Effector memory CD8-positive, alpha-beta T cell (primary cell): ENCODE data around the gene KRTAP10-8.

ENCODE experiments used
- ATAC-seq: fragments of 150-1000 bp; cut with Tn5 transposase; replicated peaks from 2 replicates; pipeline ENCODE4 v1.10.0; 2021; ENCODE audit warnings: mild to moderate bottlenecking, moderate library complexity
- DNase-seq, 3 experiments: peaks; one replicate each; pipeline ENCODE4 v3.0.0; 2021
- H3K27ac Mint-ChIP-seq, 2 donors: one replicate each; pipeline ENCODE4 v1.8.0; 2022; ENCODE audit warnings: mild to moderate bottlenecking in 2 of 2, mixed read lengths in 2 of 2, moderate library complexity in 2 of 2
- H3K27me3 Mint-ChIP-seq, 2 donors: one replicate each; pipeline ENCODE4 v1.8.0; 2022; ENCODE audit warnings: mixed read lengths in 2 of 2
- H3K36me3 Mint-ChIP-seq: one replicate; pipeline ENCODE4 v1.8.0; 2022; ENCODE audit warnings: mild to moderate bottlenecking, moderate library complexity, mixed read lengths; ENCODE audit not compliant: insufficient read depth
- H3K4me1 Mint-ChIP-seq, 2 donors: one replicate each; pipeline ENCODE4 v1.8.0; 2022; ENCODE audit warnings: low read depth in 2 of 2, mixed read lengths in 2 of 2
- H3K4me3 Mint-ChIP-seq, 2 donors: one replicate each; pipeline ENCODE4 v1.8.0; 2022; ENCODE audit warnings: mild to moderate bottlenecking in 2 of 2, mixed read lengths in 2 of 2, moderate library complexity in 2 of 2
- H3K9me3 Mint-ChIP-seq, 2 donors: one replicate each; pipeline ENCODE4 v1.8.0; 2022; ENCODE audit warnings: mixed read lengths in 2 of 2

KRTAP10-8 gene

DNA sequence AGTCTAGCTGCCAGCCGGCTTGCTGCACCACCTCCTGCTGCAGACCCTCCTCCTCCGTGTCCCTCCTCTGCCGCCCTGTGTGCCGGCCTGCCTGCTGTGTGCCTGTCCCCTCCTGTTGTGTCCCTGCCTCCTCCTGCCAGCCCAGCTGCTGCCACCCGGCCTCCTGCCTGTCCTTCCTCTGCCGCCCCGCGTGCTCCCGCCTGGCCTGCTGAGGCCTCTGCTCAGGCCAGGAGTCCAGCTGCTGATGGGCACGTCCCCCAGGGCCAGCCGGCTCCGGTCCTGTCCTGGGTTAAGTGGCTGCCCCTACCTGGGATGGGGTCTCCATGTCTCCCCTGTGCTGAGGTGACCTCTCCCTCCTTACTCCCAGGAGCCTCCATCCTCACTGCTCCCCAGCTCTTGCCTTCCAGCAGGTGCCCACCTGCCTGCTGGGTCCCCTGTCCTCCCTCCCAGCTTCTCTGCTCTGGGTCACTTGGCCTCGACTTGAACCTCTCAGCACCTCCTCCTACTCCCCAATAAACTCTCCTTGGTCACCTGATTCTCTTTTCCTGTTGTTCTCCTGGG lies 870 bp downstream of the KRTAP10-8 start:
- no peak overlapping the region for H3K4me3 Mint-ChIP-seq
- no peak for DNase-seq
- peaks cover 8 to 15% of the 10 kb centered on the region in 2 donors for H3K4me1 Mint-ChIP-seq
- no peak for ATAC-seq
- H3K27me3 Mint-ChIP-seq: no peaks in the 10 kb centered on the region
- H3K36me3 Mint-ChIP-seq: peaks cover 10% of the 10 kb centered on the region
- H3K9me3 Mint-ChIP-seq: peaks cover 9 to 16% of the 10 kb centered on the region in 2 donors
- H3K27ac Mint-ChIP-seq: peak overlapping the region; percentile 73 to 76

- H3K27me3 Mint-ChIP-seq: no peaks in the 10 kb centered on the region
- no peak for ATAC-seq
- H3K4me3 Mint-ChIP-seq: no peak overlapping the region
- H3K27ac Mint-ChIP-seq: peak overlapping the region in 1 of 2 donors; percentile 73
- DNase-seq: no peak
- H3K9me3 Mint-ChIP-seq: peaks cover 9 to 16% of the 10 kb centered on the region in 2 donors
- peaks cover 10% of the 10 kb centered on the region for H3K36me3 Mint-ChIP-seq
- peaks cover 14 to 23% of the 10 kb centered on the region in 2 donors for H3K4me1 Mint-ChIP-seq
These were observed 1.7 kb downstream of the KRTAP10-8 start for GRCh38 chr21:44613386-44614155.

GRCh38 chr21:44614161-44614631 lies 2.3 kb downstream of the KRTAP10-8 start:
- Mint-ChIP-seq H3K27ac (no peak overlapping the region), H3K27me3 (no peaks in the 10 kb centered on the region), H3K36me3 (peaks cover 10% of the 10 kb centered on the region), H3K4me1 (peaks cover 20 to 29% of the 10 kb centered on the region in 2 donors), H3K4me3 (no peak overlapping the region), H3K9me3 (peaks cover 9 to 14% of the 10 kb centered on the region in 2 donors)
- DNase-seq (no peak), ATAC-seq (no peak)

GRCh38 chr21:44614961-44615391 lies 3.1 kb downstream of the KRTAP10-8 start:
- H3K4me1 Mint-ChIP-seq: peaks cover 27 to 37% of the 10 kb centered on the region in 2 donors
- DNase-seq (no peak), ATAC-seq (no peak)
- peaks cover 7 to 14% of the 10 kb centered on the region in 2 donors for H3K9me3 Mint-ChIP-seq
- no peaks in the 10 kb centered on the region for H3K27me3 Mint-ChIP-seq
- peaks cover 10% of the 10 kb centered on the region for H3K36me3 Mint-ChIP-seq
- no peak overlapping the region for H3K27ac Mint-ChIP-seq
- H3K4me3 Mint-ChIP-seq: no peak overlapping the region

DNA sequence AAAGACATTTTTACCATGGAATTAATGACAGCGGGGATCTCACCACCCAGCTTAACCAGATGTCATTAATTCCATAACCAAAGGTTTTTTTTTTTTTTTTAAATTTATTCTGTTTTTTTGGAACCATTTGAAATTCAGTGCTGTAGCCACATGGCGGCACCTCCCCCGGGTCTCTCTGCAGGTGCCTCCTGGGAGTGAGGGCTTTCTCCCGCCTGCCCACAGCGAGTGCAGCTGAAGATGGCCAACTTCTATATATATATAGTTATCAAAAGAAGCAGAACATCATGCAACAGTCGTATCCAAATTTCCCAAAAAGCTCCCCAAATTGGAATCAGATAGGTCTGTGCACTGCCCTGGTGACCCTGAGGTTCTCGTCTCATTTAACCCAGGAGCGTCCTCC lies 3.6 kb downstream of the KRTAP10-8 start:
- ATAC-seq: no peak
- Mint-ChIP-seq H3K9me3 (peaks cover 7 to 15% of the 10 kb centered on the region in 2 donors), H3K36me3 (peaks cover 10% of the 10 kb centered on the region), H3K4me1 (peaks cover 27 to 40% of the 10 kb centered on the region in 2 donors), H3K27me3 (no peaks in the 10 kb centered on the region), H3K27ac (peak overlapping the region in 1 of 2 donors; percentile 85), H3K4me3 (no peak overlapping the region)
- no peak for DNase-seq

GRCh38 chr21:44615911-44616590 lies 4.2 kb downstream of the KRTAP10-8 start:
- peaks cover 31 to 40% of the 10 kb centered on the region in 2 donors for H3K4me1 Mint-ChIP-seq
- ATAC-seq: no peak
- peak overlapping the region; percentile 16 to 27 for H3K4me3 Mint-ChIP-seq
- H3K9me3 Mint-ChIP-seq: peaks cover 11 to 20% of the 10 kb centered on the region in 2 donors
- no peak for DNase-seq
- peak overlapping the region; percentile 85 to 91 for H3K27ac Mint-ChIP-seq
- H3K27me3 Mint-ChIP-seq: no peaks in the 10 kb centered on the region
- H3K36me3 Mint-ChIP-seq: peaks cover 10% of the 10 kb centered on the region

- no peak for ATAC-seq
These were observed 4.7 kb downstream of the KRTAP10-8 start for GRCh38 chr21:44616591-44616926.

DNA sequence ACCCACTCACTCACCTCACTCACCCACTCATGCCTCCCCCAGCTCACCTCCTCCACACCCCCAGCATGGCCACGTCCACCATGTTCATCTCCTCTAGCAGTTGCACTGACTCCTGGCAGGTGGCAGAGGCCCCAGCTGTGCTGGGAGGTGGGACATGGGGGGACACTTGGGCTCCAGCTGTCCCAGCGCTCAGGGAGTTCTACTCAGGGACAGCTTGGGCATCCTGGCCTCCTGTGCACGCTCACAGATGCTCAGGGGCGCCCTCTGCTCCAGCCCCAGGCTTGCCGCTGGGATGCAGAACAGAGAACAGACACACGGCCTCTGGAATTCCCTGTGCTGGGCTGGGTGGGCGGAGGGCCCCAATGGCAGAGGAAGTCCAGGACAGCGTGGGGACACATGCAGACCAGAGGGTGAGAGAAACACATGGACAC lies 5.2 kb downstream of the KRTAP10-8 start:
- no peak for ATAC-seq

More at GRCh38 chr21:44616591-44616926, 4.7 kb downstream of the KRTAP10-8 start:
- Mint-ChIP-seq H3K36me3 (peaks cover 10% of the 10 kb centered on the region), H3K4me1 (peaks cover 31 to 40% of the 10 kb centered on the region in 2 donors), H3K9me3 (peaks cover 8 to 20% of the 10 kb centered on the region in 2 donors), H3K27me3 (no peaks in the 10 kb centered on the region), H3K27ac (peak overlapping the region; percentile 85 to 91), H3K4me3 (no peak overlapping the region)
- DNase-seq: no peak

GRCh38 chr21:44618504-44618903 lies 6.6 kb downstream of the KRTAP10-8 start:
- peak overlapping the region; percentile 76 to 81 for H3K4me3 Mint-ChIP-seq
- ATAC-seq: peak; percentile 46
- DNase-seq: peak in 1 of 3 experiments; percentile 8
- H3K9me3 Mint-ChIP-seq: peaks cover 10 to 37% of the 10 kb centered on the region in 2 donors
- peaks cover 10% of the 10 kb centered on the region for H3K36me3 Mint-ChIP-seq
- peaks cover 33 to 50% of the 10 kb centered on the region in 2 donors for H3K4me1 Mint-ChIP-seq
- H3K27ac Mint-ChIP-seq: peak overlapping the region; percentile 91 to 94
- no peaks in the 10 kb centered on the region for H3K27me3 Mint-ChIP-seq

More for the DNA sequence above, 5.2 kb downstream of the KRTAP10-8 start:
- Mint-ChIP-seq H3K27ac (peak overlapping the region in 1 of 2 donors; percentile 91), H3K27me3 (no peaks in the 10 kb centered on the region), H3K4me3 (peak overlapping the region in 1 of 2 donors; percentile 41), H3K36me3 (peaks cover 10% of the 10 kb centered on the region), H3K9me3 (peaks cover 8 to 22% of the 10 kb centered on the region in 2 donors), H3K4me1 (peaks cover 31 to 40% of the 10 kb centered on the region in 2 donors)
- no peak for DNase-seq

GRCh38 chr21:44618909-44619308 lies 7.0 kb downstream of the KRTAP10-8 start:
- Mint-ChIP-seq H3K9me3 (peaks cover 14 to 41% of the 10 kb centered on the region in 2 donors), H3K27me3 (no peaks in the 10 kb centered on the region), H3K4me1 (peaks cover 33 to 54% of the 10 kb centered on the region in 2 donors), H3K27ac (peak overlapping the region; percentile 91 to 94), H3K36me3 (peaks cover 9% of the 10 kb centered on the region), H3K4me3 (peak overlapping the region; percentile 76 to 81)
- peak; percentile 53 to 58 (median 53) for DNase-seq
- ATAC-seq: peak; percentile 99

DNA sequence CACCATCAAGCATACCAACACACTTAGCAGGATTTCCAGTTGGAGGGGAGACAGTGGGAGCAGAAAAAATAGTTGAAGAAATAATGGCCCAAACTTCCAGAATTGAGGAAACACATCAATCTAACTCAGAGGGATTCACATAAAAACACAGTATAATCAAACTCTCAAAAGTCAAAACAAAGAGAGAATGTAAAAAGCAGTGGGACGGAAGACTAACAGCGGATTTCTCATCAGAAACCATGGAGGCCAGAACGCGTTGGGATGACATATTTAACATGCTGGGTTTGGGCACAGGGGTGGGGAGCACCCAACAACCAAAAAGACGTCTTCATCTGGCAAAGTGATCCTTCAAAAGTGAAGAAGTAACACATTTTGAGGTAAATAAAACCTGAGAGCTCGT lies 8.0 kb downstream of the KRTAP10-8 start:
- ATAC-seq (no peak), DNase-seq (no peak)
- H3K9me3 Mint-ChIP-seq: peaks cover 16 to 45% of the 10 kb centered on the region in 2 donors
- peaks cover 34 to 56% of the 10 kb centered on the region in 2 donors for H3K4me1 Mint-ChIP-seq
- H3K4me3 Mint-ChIP-seq: peak overlapping the region in 1 of 2 donors; percentile 81
- peak overlapping the region; percentile 91 to 94 for H3K27ac Mint-ChIP-seq
- no peaks in the 10 kb centered on the region for H3K27me3 Mint-ChIP-seq
- H3K36me3 Mint-ChIP-seq: peaks cover 5% of the 10 kb centered on the region

DNA sequence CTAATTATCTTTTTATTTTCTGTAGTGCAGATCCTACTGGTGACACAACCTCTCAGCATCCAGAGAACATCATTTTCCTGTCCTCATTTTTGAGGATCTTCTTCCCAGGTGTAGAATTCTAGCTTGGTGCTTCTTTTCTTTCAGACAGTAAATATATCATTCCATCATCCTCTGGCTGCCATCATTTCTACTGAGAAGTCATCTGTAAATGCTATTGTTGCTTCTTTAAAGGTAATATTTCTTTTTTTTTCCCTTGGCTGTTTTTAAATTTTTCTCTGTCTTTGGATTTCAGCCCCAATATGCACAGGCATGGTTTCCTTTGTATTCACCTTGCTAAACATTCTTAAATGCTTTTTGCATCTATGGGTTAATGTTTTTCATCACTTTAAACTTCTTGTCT lies 11.7 kb downstream of the KRTAP10-8 start:
- peaks cover 16 to 45% of the 10 kb centered on the region in 2 donors for H3K9me3 Mint-ChIP-seq
- DNase-seq (no peak), ATAC-seq (no peak)
- H3K4me1 Mint-ChIP-seq: peaks cover 41 to 55% of the 10 kb centered on the region in 2 donors
- no peak overlapping the region for H3K27ac Mint-ChIP-seq
- H3K27me3 Mint-ChIP-seq: no peaks in the 10 kb centered on the region
- peaks cover 6% of the 10 kb centered on the region for H3K36me3 Mint-ChIP-seq
- no peak overlapping the region for H3K4me3 Mint-ChIP-seq

DNA sequence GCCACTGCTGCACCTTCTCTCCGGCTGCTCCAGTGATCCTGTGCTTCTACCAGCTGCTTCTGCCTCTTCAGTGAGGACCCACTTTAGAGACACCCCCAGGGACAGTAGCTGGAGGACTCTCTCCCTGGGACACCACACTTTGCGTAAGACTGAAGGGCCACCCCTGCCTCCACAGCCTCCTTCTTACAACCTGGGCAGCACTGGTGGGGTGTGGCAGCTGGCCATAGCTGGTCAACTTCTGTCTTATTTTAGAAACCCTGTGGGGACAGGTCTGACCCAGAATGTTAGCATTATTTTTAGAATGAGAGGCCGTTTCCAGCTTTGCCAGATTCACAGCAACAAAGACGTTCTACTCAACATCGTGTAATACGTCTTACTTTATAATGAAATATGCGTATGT lies 13.9 kb downstream of the KRTAP10-8 start:
- ATAC-seq (no peak), DNase-seq (no peak)
- peaks cover 18 to 39% of the 10 kb centered on the region in 2 donors for H3K9me3 Mint-ChIP-seq
- H3K4me3 Mint-ChIP-seq: peak overlapping the region; percentile 61 to 75
- H3K27me3 Mint-ChIP-seq: no peaks in the 10 kb centered on the region
- H3K4me1 Mint-ChIP-seq: peaks cover 40 to 54% of the 10 kb centered on the region in 2 donors
- H3K27ac Mint-ChIP-seq: peak overlapping the region; percentile 89 to 90
- H3K36me3 Mint-ChIP-seq: peaks cover 13% of the 10 kb centered on the region
